Measurements from ENCODE around the gene CCN2. TPM values are rescaled to one million over a fixed set of nuclear protein-coding genes. Genes with fewer than 3 reads are reported as not detected.

Gene CCN2
- total RNA-seq, 1 experiment from 2014 or later, result 44.1 TPM

GRCh38 chr6:131979515-131980337 is 28.6 kb upstream of the CCN2 start:
- H3K4me1 ChIP-seq (ENCODE audit: insufficient read depth, low read length), result no peaks in the 10 kb centered on the region
- H2BK5ac ChIP-seq (ENCODE audit: insufficient read length, low read length), result no peak overlapping the region
- no peaks in the 10 kb centered on the region for H3K4me1 Mint-ChIP-seq
- H4K8ac ChIP-seq (replicated peaks; ENCODE audit: insufficient read length, low read depth, low read length), result no peak overlapping the region
- H3K79me1 ChIP-seq (ENCODE audit: insufficient read depth, low read depth, low read length, poor library complexity, severe bottlenecking), result no peaks in the 10 kb centered on the region
- H2AK5ac ChIP-seq (ENCODE audit: insufficient read length, low read length), result no peak overlapping the region
- H3K23me2 ChIP-seq (ENCODE audit: insufficient read length, low read depth, low read length, poor library complexity, severe bottlenecking), result no peaks in the 10 kb centered on the region
- no peak overlapping the region for H3K14ac ChIP-seq (ENCODE audit: insufficient read depth, low read length)
- H3K23ac ChIP-seq (ENCODE audit: insufficient read length, low read depth, low read length), result no peak overlapping the region
- no peak overlapping the region for H3K9ac ChIP-seq (ENCODE audit: extremely low read depth, insufficient read length, low read length)
- no peak overlapping the region for H2BK20ac ChIP-seq (ENCODE audit: low read depth, low read length, poor library complexity, severe bottlenecking)
- no peak overlapping the region for H3K4ac ChIP-seq (ENCODE audit: low read depth, low read length)
- H3K9me3 Mint-ChIP-seq, result no peaks in the 10 kb centered on the region
- no peak overlapping the region for H2BK120ac ChIP-seq (ENCODE audit: low read depth, low read length, poor library complexity, severe bottlenecking)
- no peaks in the 10 kb centered on the region for H3K27me3 ChIP-seq (ENCODE audit: insufficient read depth, low read length)
- H4K20me1 ChIP-seq (ENCODE audit: control insufficient read depth, insufficient read depth, insufficient read length), result no peaks in the 10 kb centered on the region
- no peaks in the 10 kb centered on the region for H3K27me3 Mint-ChIP-seq (ENCODE audit: low read depth)
- no peak overlapping the region for H2BK12ac ChIP-seq (ENCODE audit: insufficient read length, low read depth, low read length)
- no peak overlapping the region for H3K4me3 Mint-ChIP-seq
- no CpG with 5 or more reads among the region's 5 CpGs for WGBS (ENCODE audit: extremely low coverage, insufficient read length, low lambda C conversion rate)
- H3K27ac ChIP-seq (ENCODE audit: insufficient read length, low read depth, low read length), result no peak overlapping the region
- no peaks in the 10 kb centered on the region for H3K79me2 ChIP-seq (ENCODE audit: insufficient read depth, low read length)
- H4K91ac ChIP-seq (ENCODE audit: insufficient read length, low read depth, low read length), result no peak overlapping the region
- peaks cover 0 to 2% (median 0%) of the 10 kb centered on the region in 3 experiments; a peak in 1 of 7 replicates for H3K36me3 Mint-ChIP-seq (ENCODE audit: insufficient read depth in 1 of 3, low read depth in 3 of 3)
- no peak overlapping the region for H2AFZ ChIP-seq (ENCODE audit: low read length)
- no peak overlapping the region for H3K18ac ChIP-seq (ENCODE audit: insufficient read length, low read depth, low read length)
- no peak overlapping the region for H4K5ac ChIP-seq (ENCODE audit: insufficient read length, low read depth, low read length)
- no peak overlapping the region for H3K27ac Mint-ChIP-seq
- H3K4me2 ChIP-seq (ENCODE audit: insufficient read depth, insufficient read length, low read length), result no peak overlapping the region
- DNase-seq, result no peak
- H3K9me3 ChIP-seq (ENCODE audit: control insufficient read depth, low read depth, low read length), result no peaks in the 10 kb centered on the region
- no peak overlapping the region for H2BK15ac ChIP-seq (ENCODE audit: low read depth, low read length)
- H3T11ph ChIP-seq (ENCODE audit: low read length), result no peak overlapping the region
- no peak for TF ChIP-seq CTCF (conservative IDR thresholded peaks at IDR 0.05)
- H3K56ac ChIP-seq (ENCODE audit: insufficient read length, low read depth, low read length), result no peak overlapping the region

Data from H9 (cell line).